MCF 10A (cell line): ENCODE results near the gene TRMT11. TPM values are rescaled to one million over a fixed set of nuclear protein-coding genes. Genes with fewer than 3 reads are reported as not detected.
A peak's percentile ranks its signal among the peaks of the same experiment; 100 is the strongest.

Source experiments
- BruUV-seq: library from RNA; stranded (reverse); fragments of 400-500 nt; replicated peaks from 2 replicates; lab custom pipeline; 2021; lab: Mats Ljungman, UMichigan
- CTCF ChIA-PET: fragments of 300-600 bp; sonication (Branson Sonifier 250); formaldehyde crosslinking; extraction: SDS; loops from one replicate; lab custom pipeline; 2021; ENCODE audit warnings: antibody characterized with exemption, inconsistent platforms; lab: Yijun Ruan, JAX
- POLR2A ChIA-PET: fragments of 300-600, 350-650 bp; sonication (Branson Sonifier 250); formaldehyde crosslinking; extraction: SDS; loops from one replicate; lab custom pipeline; 2020; ENCODE audit warnings: antibody characterized with exemption, inconsistent platforms; lab: Yijun Ruan, JAX
- DNase-seq: peaks from one replicate; pipeline ENCODE4 v3.0.0-alpha.2; 2018; ENCODE audit not compliant: unreplicated experiment
- H3K27ac Mint-ChIP-seq: one replicate; pipeline ENCODE4 v1.8.0; 2022; ENCODE audit warnings: mild to moderate bottlenecking, low read depth, mixed read lengths; ENCODE audit not compliant: unreplicated experiment
- H3K27me3 Mint-ChIP-seq: one replicate; pipeline ENCODE4 v1.8.0; 2022; ENCODE audit warnings: mixed read lengths; ENCODE audit not compliant: insufficient read depth, unreplicated experiment
- H3K36me3 Mint-ChIP-seq: one replicate; pipeline ENCODE4 v1.8.0; 2022; ENCODE audit warnings: mild to moderate bottlenecking, moderate library complexity, mixed read lengths; ENCODE audit not compliant: insufficient read depth, unreplicated experiment
- H3K4me1 Mint-ChIP-seq: one replicate; pipeline ENCODE4 v1.8.0; 2022; ENCODE audit warnings: mixed read lengths; ENCODE audit not compliant: insufficient read depth, unreplicated experiment
- H3K4me3 Mint-ChIP-seq: one replicate; pipeline ENCODE4 v1.8.0; 2022; ENCODE audit warnings: mild to moderate bottlenecking, moderate library complexity, mixed read lengths; ENCODE audit not compliant: unreplicated experiment
- H3K9me3 Mint-ChIP-seq: one replicate; pipeline ENCODE4 v1.8.0; 2022; ENCODE audit warnings: mixed read lengths; ENCODE audit not compliant: unreplicated experiment
- intact Hi-C: fragments of 100-400 bp; cut with micrococcal nuclease; formaldehyde crosslinking; loops from 2 replicates; pipeline ENCODE4 v1.14.1; 2022
- total RNA-seq: library from RNA; stranded (reverse); gene quantifications from 2 replicates; pipeline ENCODE4 v1.2.3, GENCODE V29; 2022
- TF ChIP-seq, protein P1 (sequence below): fragments of 200-600 bp; IDR thresholded peaks from one replicate; pipeline ENCODE4 v1.8.0; 2022; ENCODE audit warnings: antibody characterized with exemption, mild to moderate bottlenecking; ENCODE audit not compliant: unreplicated experiment

TRMT11 gene
- total RNA-seq, 1 experiment from 2014 or later = 32.5 TPM

DNA sequence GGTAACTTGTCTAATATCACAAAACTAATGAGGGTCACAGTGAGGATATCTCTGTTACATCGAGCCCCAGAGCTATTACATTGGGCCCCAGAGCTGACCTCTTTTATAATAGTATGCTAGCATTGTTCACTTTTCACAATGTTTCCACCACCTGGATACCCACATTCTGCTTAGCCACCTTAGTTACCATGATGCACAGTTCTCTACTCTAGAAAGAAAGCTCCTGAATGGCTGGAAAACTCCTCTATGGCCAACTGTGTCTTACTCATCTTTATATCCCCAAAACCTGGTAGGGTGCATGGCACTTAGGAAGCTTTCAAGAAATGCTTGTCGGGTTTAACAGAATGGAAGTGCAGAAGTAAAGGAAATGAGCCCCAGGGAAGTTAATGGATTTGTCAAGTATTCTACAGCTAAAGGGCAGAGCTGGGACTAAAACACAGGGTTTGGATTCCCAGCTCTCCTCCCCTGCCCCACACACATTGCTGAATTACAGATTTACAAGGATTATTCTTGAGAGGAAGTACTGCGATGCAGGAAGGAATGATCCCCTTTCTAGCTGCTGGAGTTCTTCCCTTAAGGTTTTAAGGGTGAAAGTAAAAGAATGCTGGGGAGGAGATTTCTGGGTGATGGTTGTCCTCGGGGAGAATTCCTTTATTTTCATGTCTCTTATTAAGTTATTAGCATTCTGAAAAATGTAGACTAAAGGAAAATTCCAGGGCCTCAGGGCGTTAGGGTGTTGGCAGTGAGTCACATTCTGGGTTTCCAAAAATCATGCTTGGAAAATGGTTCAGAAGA lies 45.9 kb upstream of the TRMT11 start:
- intact Hi-C loops = no loop called here
- TF ChIP-seq, protein P1, sequence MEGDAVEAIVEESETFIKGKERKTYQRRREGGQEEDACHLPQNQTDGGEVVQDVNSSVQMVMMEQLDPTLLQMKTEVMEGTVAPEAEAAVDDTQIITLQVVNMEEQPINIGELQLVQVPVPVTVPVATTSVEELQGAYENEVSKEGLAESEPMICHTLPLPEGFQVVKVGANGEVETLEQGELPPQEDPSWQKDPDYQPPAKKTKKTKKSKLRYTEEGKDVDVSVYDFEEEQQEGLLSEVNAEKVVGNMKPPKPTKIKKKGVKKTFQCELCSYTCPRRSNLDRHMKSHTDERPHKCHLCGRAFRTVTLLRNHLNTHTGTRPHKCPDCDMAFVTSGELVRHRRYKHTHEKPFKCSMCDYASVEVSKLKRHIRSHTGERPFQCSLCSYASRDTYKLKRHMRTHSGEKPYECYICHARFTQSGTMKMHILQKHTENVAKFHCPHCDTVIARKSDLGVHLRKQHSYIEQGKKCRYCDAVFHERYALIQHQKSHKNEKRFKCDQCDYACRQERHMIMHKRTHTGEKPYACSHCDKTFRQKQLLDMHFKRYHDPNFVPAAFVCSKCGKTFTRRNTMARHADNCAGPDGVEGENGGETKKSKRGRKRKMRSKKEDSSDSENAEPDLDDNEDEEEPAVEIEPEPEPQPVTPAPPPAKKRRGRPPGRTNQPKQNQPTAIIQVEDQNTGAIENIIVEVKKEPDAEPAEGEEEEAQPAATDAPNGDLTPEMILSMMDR = no peak
- POLR2A ChIA-PET = interaction anchor here (0.5 to 11.4 kb wide), 11 partner anchors 8 to 642 kb away, joined by 3 to 305 read pairs (median 5); partner anchors contain the start of genes HINT3, NCOA7 and TRMT11
- H3K4me1 Mint-ChIP-seq = peaks cover 48% of the 10 kb centered on the region
- DNase-seq = peak; percentile 75
- BruUV-seq = no TSS peak
- H3K27me3 Mint-ChIP-seq = no peaks in the 10 kb centered on the region
- peak overlapping the region; percentile 91 for H3K27ac Mint-ChIP-seq
- no peaks in the 10 kb centered on the region for H3K9me3 Mint-ChIP-seq
- H3K36me3 Mint-ChIP-seq = peaks cover 5% of the 10 kb centered on the region
- CTCF ChIA-PET = interaction anchor here (0.6 to 2.9 kb wide), 9 partner anchors 11 to 152 kb away, joined by 3 to 10 read pairs (median 5); partner anchors contain the start of genes HINT3 and NCOA7
- peak overlapping the region; percentile 57 for H3K4me3 Mint-ChIP-seq

- Mint-ChIP-seq H3K27ac (peak overlapping the region; percentile 91), H3K27me3 (no peaks in the 10 kb centered on the region), H3K4me1 (peaks cover 66% of the 10 kb centered on the region), H3K4me3 (no peak overlapping the region), H3K36me3 (no peaks in the 10 kb centered on the region), H3K9me3 (no peaks in the 10 kb centered on the region)
- TF ChIP-seq, protein P1 = no peak
- peak; percentile 77 for DNase-seq
- intact Hi-C loops = no loop called here
- CTCF ChIA-PET = interaction anchor here (0.6 to 2.3 kb wide), 11 partner anchors 9 to 85 kb away, joined by 3 to 23 read pairs (median 3); partner anchors contain the start of gene HINT3
- POLR2A ChIA-PET = interaction anchor here (0.5 to 11.4 kb wide), 13 partner anchors 10 to 1337 kb away, joined by 3 to 305 read pairs (median 7); partner anchors contain the start of genes HINT3, NCOA7 and TRMT11
- no TSS peak for BruUV-seq
Measured at GRCh38 chr6:125942672-125943527, 43.4 kb upstream of the TRMT11 start.

DNA sequence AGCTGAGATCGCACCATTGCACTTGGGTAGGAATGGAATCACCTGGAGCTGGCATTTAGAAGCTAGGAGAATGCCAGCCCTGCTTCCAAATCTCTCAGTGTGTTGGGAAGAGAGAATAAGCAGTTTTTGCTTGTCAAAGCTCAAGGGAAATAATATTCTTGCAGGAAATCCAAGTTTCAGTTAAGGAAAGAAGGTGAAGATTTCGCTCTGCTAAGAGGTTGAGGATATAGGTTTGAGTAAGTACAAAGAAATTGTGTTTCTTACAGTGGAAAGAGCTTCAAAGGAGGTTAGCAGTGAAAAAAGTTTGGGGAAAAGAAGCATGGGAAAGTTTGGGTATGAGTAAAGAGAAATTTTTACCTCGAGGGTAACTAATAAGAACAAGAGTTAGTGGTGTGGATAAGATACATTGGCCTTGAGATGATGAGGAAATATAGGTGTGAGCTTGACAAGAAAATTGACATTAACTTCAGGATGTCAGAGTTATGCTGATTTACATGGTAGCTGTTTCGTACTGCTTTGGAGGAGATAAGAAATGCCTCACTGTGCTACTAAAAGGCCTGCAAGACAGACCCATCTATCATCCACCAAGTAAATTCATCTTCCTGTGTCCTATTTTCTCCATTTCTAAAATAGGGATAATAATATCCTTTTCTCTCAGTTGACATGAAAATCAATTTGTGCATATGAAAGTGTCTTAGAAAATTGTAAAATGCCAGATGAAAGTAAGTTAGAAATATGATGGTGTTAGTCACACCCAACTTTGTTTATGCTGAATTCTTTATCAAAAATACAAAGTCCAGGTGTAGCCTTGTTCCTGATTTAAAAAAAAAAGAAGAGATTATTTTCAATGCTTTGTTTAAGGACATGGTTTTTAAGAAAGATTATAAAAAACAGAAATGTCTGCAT lies 42.6 kb upstream of the TRMT11 start:
- no peak overlapping the region for H3K4me3 Mint-ChIP-seq
- no peak for DNase-seq
- no TSS peak for BruUV-seq
- H3K27me3 Mint-ChIP-seq = no peaks in the 10 kb centered on the region
- TF ChIP-seq, protein P1 = no peak
- ChIA-PET POLR2A (interaction anchor here (0.5 to 11.4 kb wide), 14 partner anchors 9 to 1336 kb away, joined by 3 to 305 read pairs (median 6); partner anchors contain the start of genes HINT3, NCOA7 and TRMT11), CTCF (interaction anchor here (0.6 to 2.3 kb wide), 11 partner anchors 9 to 86 kb away, joined by 3 to 23 read pairs (median 3); partner anchors contain the start of gene HINT3)
- peak overlapping the region; percentile 92 for H3K27ac Mint-ChIP-seq
- H3K36me3 Mint-ChIP-seq = no peaks in the 10 kb centered on the region
- H3K4me1 Mint-ChIP-seq = peaks cover 75% of the 10 kb centered on the region
- intact Hi-C loops = no loop called here
- H3K9me3 Mint-ChIP-seq = no peaks in the 10 kb centered on the region
